ENCODE measurements around the gene AMMECR1.
A peak's percentile ranks its signal among the peaks of the same experiment; 100 is the strongest.
"Not testable (repeated sequence)": the region's sequence is repeated elsewhere in the genome, so short reads cannot be mapped to it uniquely, and the experiment has no call there.

The AMMECR1 gene

DNA sequence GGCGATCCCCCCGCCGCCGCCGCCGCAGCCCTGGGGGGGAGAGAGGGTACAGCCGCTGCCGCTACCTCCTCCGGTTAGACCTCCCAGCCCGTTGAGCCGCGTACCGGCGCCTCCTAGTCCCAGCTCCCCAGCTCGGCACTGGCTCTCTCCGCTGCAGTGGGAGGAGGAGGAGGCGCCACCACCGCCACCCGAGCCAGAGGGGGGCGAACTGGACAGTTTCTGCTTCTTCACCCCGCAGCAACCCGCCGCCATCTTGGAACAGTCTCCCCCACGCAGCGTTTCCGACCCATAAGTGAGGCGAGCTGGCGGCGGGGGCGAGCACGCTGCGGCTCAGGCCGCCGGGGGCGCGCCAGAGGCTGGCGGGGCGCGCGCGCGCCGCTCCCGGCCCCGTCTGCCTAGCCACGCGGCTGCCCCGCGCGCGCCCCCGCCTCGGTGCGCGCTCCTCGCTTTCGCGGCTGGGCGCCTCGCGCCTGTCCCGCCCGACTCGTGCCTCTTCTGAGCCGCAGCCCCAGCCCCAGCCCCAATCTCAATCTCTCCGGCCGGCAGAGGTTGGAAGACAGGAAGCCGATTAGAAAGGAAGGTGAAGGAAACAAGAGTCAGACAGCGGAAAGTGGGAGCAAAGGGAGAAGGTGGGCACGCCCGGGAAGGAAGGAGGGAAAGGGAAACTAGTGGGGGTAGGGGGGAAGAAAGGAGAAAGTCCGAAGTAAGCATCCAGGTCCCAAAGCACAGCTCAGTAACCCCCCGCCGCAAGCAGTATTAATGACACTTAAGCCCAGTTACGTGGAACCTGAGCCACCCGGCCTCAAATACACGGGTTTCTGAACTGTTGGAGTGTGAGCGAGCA lies at the start of gene AMMECR1:
AMMECR1 (minus strand) TSS at position 266 of the 844 bp plus-strand sequence; CDS start at position 252, 14 bp downstream.
- DNase-seq (ENCODE audit: low read depth in 2 of 2, low spot score in 1 of 2): peak; percentile 46 to 54

GRCh38 chrX:110363244-110363643 lies 45.4 kb upstream of the AMMECR1 start:
- DNase-seq (ENCODE audit: low read depth in 2 of 2, low spot score in 1 of 2): no peak

DNA sequence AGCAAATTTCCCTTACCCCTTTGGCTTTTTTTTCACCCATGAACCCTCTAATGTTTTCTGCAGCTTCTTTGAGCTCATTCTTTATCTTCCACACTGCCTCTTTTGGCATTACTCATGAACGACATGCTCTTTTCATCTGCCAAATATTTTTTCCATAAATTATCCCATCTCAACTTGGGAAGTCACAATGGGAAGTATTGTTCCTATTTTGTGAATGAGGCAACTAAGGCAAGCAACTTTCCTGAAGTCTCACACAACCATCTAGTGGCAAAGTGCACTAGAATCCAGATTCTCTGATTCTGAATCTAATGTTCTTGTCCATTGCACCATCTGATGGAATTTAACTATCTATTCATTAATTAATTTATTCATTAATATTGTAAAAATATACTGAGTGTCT lies 41.4 kb upstream of the AMMECR1 start:
- DNase-seq (ENCODE audit: low read depth in 2 of 2, low spot score in 1 of 2): no peak

GRCh38 chrX:110358548-110358947 lies 40.7 kb upstream of the AMMECR1 start, which contains the start of gene RTL9:
Gene RTL9, plus strand, starts transcription at chrX:110358848. Its CDS starts 91,770 bp downstream, at chrX:110450618.
- DNase-seq (ENCODE audit: low read depth in 2 of 2, low spot score in 1 of 2): no peak

- DNase-seq (ENCODE audit: low read depth in 2 of 2, low spot score in 1 of 2): no peak
These were observed 28.8 kb upstream of the AMMECR1 start for GRCh38 chrX:110346681-110347080.

GRCh38 chrX:110341189-110342035 lies 23.5 kb upstream of the AMMECR1 start:
- DNase-seq (ENCODE audit: low read depth in 2 of 2, low spot score in 1 of 2): no peak

GRCh38 chrX:110338935-110339334 lies 21.1 kb upstream of the AMMECR1 start:
- DNase-seq (ENCODE audit: low read depth in 2 of 2, low spot score in 1 of 2): no peak

DNA sequence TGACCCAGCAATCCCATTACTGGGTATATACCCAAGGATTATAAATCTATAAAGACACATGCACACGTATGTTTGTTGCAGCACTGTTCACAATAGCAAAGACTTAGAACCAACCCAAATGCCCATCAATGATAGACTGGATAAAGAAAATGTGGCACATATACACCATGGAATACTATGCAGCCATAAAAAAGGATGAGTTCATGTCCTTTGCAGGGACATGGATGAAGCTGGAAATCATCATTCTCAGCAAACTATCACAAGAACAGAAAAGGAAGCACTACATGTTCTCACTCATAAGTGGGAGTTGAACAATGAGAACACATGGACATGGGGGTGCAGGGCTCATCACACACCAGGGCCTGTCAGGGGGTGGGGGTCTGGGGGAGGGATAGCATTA lies 15.6 kb upstream of the AMMECR1 start:
- not testable (repeated sequence) for DNase-seq (ENCODE audit: low read depth in 2 of 2, low spot score in 1 of 2)

GRCh38 chrX:110331444-110332030 lies 13.7 kb upstream of the AMMECR1 start:
- no peak for DNase-seq (ENCODE audit: low read depth in 2 of 2, low spot score in 1 of 2)

DNA sequence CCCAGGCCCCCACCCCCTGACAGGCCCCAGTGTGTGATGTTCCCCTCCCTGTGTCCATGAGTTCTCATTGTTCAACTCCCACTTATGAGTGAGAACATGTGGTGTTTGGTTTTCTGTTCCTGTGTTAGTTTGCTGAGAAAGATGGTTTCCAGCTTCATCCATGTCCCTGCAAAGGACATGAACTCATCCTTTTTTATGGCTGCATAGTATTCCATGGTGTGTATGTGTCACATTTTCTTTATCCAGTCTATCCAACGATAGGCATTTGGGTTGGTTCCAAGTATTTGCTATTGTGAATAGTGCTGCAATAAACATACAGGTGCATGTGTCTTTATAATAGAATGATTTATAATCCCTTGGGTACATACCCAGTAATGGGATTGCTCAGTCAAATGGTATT lies 10.7 kb upstream of the AMMECR1 start:
- not testable (repeated sequence) for DNase-seq (ENCODE audit: low read depth in 2 of 2, low spot score in 1 of 2)

DNA sequence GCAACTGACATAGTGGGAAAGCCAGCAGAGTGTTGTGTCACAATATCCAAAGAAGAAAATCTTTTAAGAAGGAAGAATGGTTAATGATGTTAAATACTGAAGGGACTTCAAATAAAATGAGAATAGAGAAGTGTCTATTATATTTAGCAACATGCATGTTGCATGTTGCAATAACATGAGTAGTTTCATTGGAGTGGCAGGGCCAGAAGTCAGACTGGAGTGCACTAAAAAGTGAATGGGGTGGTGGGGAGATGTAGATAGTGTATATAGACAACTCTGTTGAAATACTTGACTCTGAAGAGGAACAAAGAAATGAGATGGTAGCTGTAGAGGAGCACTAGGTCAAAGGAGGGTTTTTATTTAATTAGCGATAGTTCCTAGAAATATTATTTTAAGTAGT lies 9.5 kb upstream of the AMMECR1 start:
- DNase-seq (ENCODE audit: low read depth in 2 of 2, low spot score in 1 of 2): no peak

GRCh38 chrX:110326712-110327111 lies 8.8 kb upstream of the AMMECR1 start:
- no peak for DNase-seq (ENCODE audit: low read depth in 2 of 2, low spot score in 1 of 2)

- DNase-seq (ENCODE audit: low read depth in 2 of 2, low spot score in 1 of 2): no peak
These were observed 4.7 kb upstream of the AMMECR1 start for GRCh38 chrX:110322603-110323002.

GRCh38 chrX:110321670-110322069 lies 3.8 kb upstream of the AMMECR1 start:
- no peak for DNase-seq (ENCODE audit: low read depth in 2 of 2, low spot score in 1 of 2)

DNA sequence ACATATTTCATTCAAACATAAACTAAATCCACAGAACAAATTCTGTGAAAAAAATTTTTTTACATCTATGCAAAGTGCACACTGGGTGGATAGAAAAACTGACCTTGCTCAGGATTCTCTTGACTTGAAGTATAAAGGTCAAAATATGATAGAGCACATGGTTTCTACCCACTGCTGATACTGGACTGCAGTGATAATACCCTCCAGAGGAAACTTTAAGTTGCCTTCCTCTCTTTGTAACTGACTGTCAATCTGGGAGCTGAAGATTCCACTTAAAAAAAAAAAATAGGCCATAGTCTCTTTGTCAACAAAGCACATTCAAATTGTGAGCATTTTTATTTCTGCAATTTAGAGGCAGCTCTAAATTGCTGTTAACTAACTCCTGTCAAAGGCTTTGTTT lies 3.2 kb upstream of the AMMECR1 start:
- no peak for DNase-seq (ENCODE audit: low read depth in 2 of 2, low spot score in 1 of 2)

GRCh38 chrX:110320381-110320987 lies 2.6 kb upstream of the AMMECR1 start:
- DNase-seq (ENCODE audit: low read depth in 2 of 2, low spot score in 1 of 2): no peak

DNA sequence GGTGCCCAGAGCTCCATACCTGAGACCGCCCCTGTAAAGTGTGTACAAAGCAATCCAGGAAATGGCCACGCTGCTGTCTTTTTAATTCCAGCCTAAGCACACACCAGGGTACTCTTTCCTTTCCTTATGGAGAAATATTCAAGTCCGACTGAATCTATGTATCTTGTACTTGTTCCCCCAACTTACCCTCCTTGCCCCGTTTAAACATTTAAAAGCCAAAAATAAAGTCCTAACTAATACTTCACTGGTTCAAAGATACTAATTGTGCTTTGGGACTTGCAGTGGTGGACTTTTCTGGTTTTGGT lies 731 bp upstream of the AMMECR1 start:
- DNase-seq (ENCODE audit: low read depth in 2 of 2, low spot score in 1 of 2): no peak

DNA sequence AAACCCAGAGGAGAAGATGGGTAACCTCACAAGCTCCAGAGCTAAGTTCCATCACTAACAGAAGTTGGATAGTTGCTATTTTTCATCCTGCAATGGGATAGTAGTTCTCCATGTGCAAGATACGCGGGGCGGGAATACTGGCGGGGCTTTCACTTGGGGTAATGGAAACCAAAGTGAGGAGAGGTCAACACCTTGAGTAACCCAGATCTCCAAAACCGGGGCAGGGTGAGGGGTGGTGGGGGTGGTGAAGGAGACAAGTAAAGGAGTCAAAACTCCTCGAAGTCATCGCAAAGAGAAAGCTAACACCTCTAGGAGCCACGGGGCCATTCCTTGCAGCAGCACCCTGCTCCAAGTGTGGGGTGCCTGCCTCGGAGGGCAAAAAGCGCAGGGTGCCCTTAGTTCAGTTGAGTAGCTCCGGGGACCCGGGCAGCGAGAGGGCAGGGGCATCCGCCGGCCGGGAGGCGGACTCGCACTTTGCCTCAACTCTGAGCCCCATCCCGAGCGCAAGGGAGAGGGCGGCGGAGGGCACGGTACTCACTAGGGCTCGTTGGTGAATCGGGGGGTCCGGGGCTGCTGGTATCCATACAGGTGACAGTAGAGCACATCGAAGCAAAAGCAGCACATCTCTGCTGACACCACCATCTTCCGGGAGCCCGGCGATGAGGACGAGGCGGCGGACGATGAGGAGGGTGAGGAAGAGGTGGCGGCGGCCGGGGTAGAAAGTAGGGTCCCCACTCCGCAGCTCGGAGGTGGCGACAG lies 645 bp downstream of the AMMECR1 start:
- peak in 1 of 2 donors; percentile 2 for DNase-seq (ENCODE audit: low read depth in 2 of 2, low spot score in 1 of 2)

DNA sequence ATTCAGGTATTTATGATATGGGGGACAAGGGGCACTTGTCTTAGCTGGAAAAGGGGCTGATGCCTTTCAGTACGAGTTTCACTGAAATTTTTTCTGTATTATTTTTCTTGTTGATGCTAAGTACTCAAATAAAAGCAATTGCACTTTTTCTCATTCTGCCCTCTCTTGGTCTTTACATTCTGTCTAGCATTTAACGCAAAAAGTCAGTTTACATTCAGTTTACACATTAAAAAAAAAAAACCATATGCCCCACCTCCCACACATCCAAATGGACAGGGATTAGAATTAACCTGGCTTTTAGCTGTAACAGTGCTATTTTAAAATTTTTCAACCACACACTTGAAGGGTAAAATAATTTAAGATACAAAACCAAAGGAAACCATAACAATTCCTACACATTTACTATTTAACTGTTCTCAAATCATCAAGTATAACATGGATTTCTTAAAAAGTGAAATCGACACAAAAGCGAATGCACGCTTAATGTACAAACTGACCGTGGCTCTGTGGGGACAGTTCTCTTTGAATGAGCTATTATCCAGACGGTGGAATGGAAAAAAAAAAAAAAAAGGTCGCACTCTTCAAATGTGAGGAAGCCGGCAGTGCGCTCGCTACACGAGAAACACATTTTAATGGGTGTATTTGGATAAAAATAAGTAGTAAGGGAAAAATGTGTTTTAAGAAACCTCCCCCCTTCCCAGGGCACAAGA lies 1.4 kb downstream of the AMMECR1 start:
- no peak for DNase-seq (ENCODE audit: low read depth in 2 of 2, low spot score in 1 of 2)

DNA sequence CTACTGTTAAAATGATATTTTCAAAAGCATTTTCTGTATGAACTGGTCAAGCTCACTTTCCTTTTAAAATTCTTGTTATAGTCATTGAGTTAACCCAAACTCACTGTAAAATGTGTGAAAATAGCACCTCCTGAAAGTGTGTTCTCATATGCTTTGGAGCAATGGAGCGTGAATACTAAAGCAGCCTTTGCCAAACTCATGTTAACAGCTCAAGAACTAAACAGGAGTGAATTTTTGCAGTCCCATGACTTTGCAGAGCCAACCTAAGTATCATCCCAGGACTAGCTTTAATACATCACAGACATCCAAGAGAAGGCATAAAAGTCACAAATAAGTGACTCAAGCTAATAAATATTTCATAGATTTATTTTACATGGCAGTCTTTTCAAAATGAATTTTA lies 2.3 kb downstream of the AMMECR1 start:
- no peak for DNase-seq (ENCODE audit: low read depth in 2 of 2, low spot score in 1 of 2)
